ENCODE data around the gene ITGB3BP.

- TF ChIP-seq POLR2A (IDR thresholded peaks at IDR 0.05) (no peak), CTCF (IDR thresholded peaks at IDR 0.05) (no peak)
Measured at GRCh38 chr1:63506782-63507181, 16.2 kb downstream of the ITGB3BP start.

Measured in Peyer's patch (tissue), 4 donors.